Testis (tissue), 2 donors: ENCODE results near the gene IL1RL1.

Source experiments
- CTCF ChIP-seq, 3 experiments: fragments of 450-650 bp in 2 of 3; fragments of 200-600 bp in 1 of 3; sonication (generic) in 1 of 3; IDR thresholded peaks; one replicate each; pipeline ENCODE4 v1.5.1; 2016 to 2019; ENCODE audit warnings: antibody characterized with exemption in 3 of 3, mild to moderate bottlenecking in 2 of 3, moderate library complexity in 1 of 3
- POLR2A ChIP-seq: fragments of 450-650 bp; IDR thresholded peaks from one replicate; pipeline ENCODE4 v1.6.1; 2017; ENCODE audit warnings: antibody characterized with exemption, mild to moderate bottlenecking, moderate library complexity

GRCh38 chr2:102383722-102384121, 72.4 kb downstream of the IL1RL1 start:
- TF ChIP-seq CTCF (IDR thresholded peaks at IDR 0.05) (no peak), POLR2A (no peak)
